Heart right ventricle (tissue), 16 donors: ENCODE results near the gene QPCT. TPM values are rescaled to one million over a fixed set of nuclear protein-coding genes. Genes with fewer than 3 reads are reported as not detected.

Experiments
- ATAC-seq, 8 donors: fragments of 200-7000 bp; cut with Tn5 transposase; one replicate each; pipeline ENCODE4 v1.9.1; 2020; ENCODE audit warnings: mild to moderate bottlenecking in 8 of 8, moderate library complexity in 8 of 8, moderate number of reproducible peaks in 1 of 8
- DNase-seq, 2 donors: peaks; one replicate each; pipeline ENCODE4 v3.0.0-alpha.2; 2020
- H3K27ac ChIP-seq, 10 donors: fragments of 200-600 bp; sonication (generic) in 2 of 10; one replicate each; pipeline versions ENCODE4 v1.5.0 to v1.8.0; 2020 to 2022; ENCODE audit warnings: mild to moderate bottlenecking in 3 of 10
- H3K27me3 ChIP-seq, 7 donors: fragments of 200-600 bp; one replicate each; pipeline ENCODE4 v1.8.0; 2021 to 2022; ENCODE audit warnings: mild to moderate bottlenecking in 2 of 7
- H3K36me3 ChIP-seq, 9 donors: fragments of 200-600 bp; sonication (generic) in 1 of 9; one replicate each; pipeline versions ENCODE4 v1.5.0 to v1.8.0; 2020 to 2022; ENCODE audit warnings: mild to moderate bottlenecking in 2 of 9
- H3K4me1 ChIP-seq, 9 donors: fragments of 200-600 bp; sonication (generic) in 1 of 9; one replicate each; pipeline versions ENCODE4 v1.5.0 to v1.8.0; 2020 to 2022; ENCODE audit warnings: mild to moderate bottlenecking in 4 of 9
- H3K4me3 ChIP-seq, 10 donors: fragments of 200-600 bp; sonication (generic) in 2 of 10; one replicate each; pipeline versions ENCODE4 v1.5.0 to v1.8.0; 2020 to 2022; ENCODE audit warnings: mild to moderate bottlenecking in 7 of 10, moderate library complexity in 2 of 10
- H3K9me3 ChIP-seq, 11 donors: fragments of 200-600 bp in 10 of 11; sonication (generic) in 2 of 11; one replicate each; pipeline versions ENCODE4 v1.5.0 to v1.8.0; 2013 to 2022; ENCODE audit warnings: mild to moderate bottlenecking in 2 of 11, control low read depth in 1 of 11, moderate library complexity in 1 of 11
- CTCF ChIP-seq, 9 donors: fragments of 200-600 bp; sonication (generic) in 2 of 9; IDR thresholded peaks; one replicate each; pipeline versions ENCODE4 v1.5.0 to v1.8.0; 2021 to 2022; ENCODE audit warnings: antibody characterized with exemption in 9 of 9, mild to moderate bottlenecking in 5 of 9, moderate library complexity in 1 of 9
- WGBS, 2 donors: extraction: QIAGEN DNeasy Blood & Tissue Kit; methylation state at CpG; one replicate each; pipeline ENCODE4 v1.1.7; 2013; ENCODE audit warnings: inconsistent platforms in 1 of 2; 5-methylcytosine and 5-hydroxymethylcytosine counted together
- intact Hi-C, 10 donors: fragments of 100-400 bp; cut with DNase I; formaldehyde crosslinking; loops; one replicate each; pipeline versions ENCODE4 v1.11.1 to v1.14.2; 2022
- polyA plus RNA-seq, 2 donors: library from polyadenylated mRNA; stranded (reverse); fragments of 200-250 nt; gene quantifications; one replicate each; pipeline ENCODE4 v1.2.3, GENCODE V29; 2013
- total RNA-seq, 10 donors: library from RNA; stranded (reverse); fragmentation: NEBNext Ultra II Directional in 3 of 10; extraction: Animal tissue kit (Norgen Biotek cat#: 25700) in 3 of 10; gene quantifications; one replicate each; pipeline versions ENCODE4 v1.2.1 to v1.2.4, GENCODE V29; 2021 to 2023
- donor health status: Arrhythmogenic right ventricular cardiomyopathy.
- donor health status: ischemic (EF 13 %, LVEDD 7.1; RV severe dilation, severe dysfunction).
- donor health status: healthy with polysubstance abuse.
- donor health status: DM: no; HTN: yes; CAD: no.
- donor health status: DM: no; HTN: no; CAD: no.
- donor health status: ischemic (EF 25% LVEDD 6.9; RV normal size, moderate dysfunction).
- donor health status: ischemic (EF 25% LVEDD 5.7; RV mildly dilated, moderate dysfunction).
- donor health status: healthy.
- donor health status: DM: yes; HTN: yes; CAD: no.
- donor health status: Ischemic cardiomyopathy.
- donor health status: ischemic (EF 35%, LVEDD 5.7; RV mildly dilated, moderate dysfunction).
- donor health status: nonischemic (EF 11% LVEDD 7.7; RV severe dilation, severe dysfunction).
- donor health status: DM: yes; HTN: yes; CAD: no.
- donor health status: PGD.
- donor health status: ischemic (EF 29% LVEDD 5.4; RV normal size, mild dysfunction).
- donor health status: nonischemic (EF 23%, LVEDD 6.1; RV moderate dilation, normal function).

Gene QPCT
- total and polyA plus RNA-seq, 12 donors: 0.54 to 8.1 (median 2.4) TPM

- no peak overlapping the region for H3K27ac ChIP-seq
- DNase-seq (no peak), ATAC-seq (no peak)
- no peaks in the 10 kb centered on the region for H3K27me3 ChIP-seq
- peaks cover 0 to 25% (median 7%) of the 10 kb centered on the region in 9 donors for H3K4me1 ChIP-seq
- 74 to 77% methylated on average over 9 of the region's 9 CpGs for WGBS, 2 donors
- no peaks in the 10 kb centered on the region for H3K36me3 ChIP-seq
- no peaks in the 10 kb centered on the region for H3K9me3 ChIP-seq
- H3K4me3 ChIP-seq: no peak overlapping the region
- intact Hi-C loops: loop anchor here in 9 of 10 donors (5.0 to 10.0 kb wide), 7 partner anchors 437 to 882 kb away; no protein-coding TSS in a partner anchor
- no peak for TF ChIP-seq CTCF (IDR thresholded peaks at IDR 0.05)
Observed at GRCh38 chr2:37394796-37395555, 50.5 kb downstream of the QPCT start.

DNA sequence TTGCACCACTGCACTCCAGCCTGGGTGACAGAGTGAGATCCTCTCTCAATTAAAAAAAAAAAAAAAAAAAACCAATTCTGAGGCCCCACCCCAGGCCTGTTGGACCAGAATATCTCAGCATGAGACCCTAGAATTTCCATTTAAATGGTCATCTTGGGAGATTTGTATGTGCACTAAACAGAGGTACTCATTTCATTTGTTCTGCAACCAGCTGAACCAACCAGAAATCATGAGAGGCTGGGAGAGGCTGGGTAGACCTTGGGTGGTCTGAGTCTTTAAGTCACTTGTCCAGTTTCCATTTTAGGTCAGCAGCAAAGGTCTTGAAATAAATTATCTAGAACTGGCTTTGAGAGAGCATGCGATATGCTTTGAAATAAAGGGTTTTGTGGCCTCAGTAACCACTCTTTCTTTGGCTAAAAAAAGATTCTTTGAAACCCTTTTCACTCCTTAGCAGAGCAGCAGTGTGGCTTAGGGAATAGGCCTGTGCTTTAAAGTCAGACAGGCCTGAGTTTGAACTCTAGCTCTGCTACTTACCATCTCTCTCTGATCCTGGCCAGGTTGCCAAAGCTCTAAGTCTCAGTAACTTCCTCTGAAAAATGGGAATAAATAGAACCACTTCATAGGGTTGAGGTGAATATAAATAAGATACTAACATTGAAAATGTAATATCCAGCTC is 52.6 kb downstream of the QPCT start:
- no peaks in the 10 kb centered on the region for H3K9me3 ChIP-seq
- intact Hi-C loops: loop anchor here in 9 of 10 donors (1.0 to 10.0 kb wide), 11 partner anchors 431 to 880 kb away; no protein-coding TSS in a partner anchor
- WGBS, 2 donors: 88 to 98% methylated on average over 1 of the region's 1 CpG
- no peak for DNase-seq
- H3K36me3 ChIP-seq: no peaks in the 10 kb centered on the region
- ATAC-seq: no peak
- H3K4me1 ChIP-seq: peaks cover 0 to 6% (median 0%) of the 10 kb centered on the region in 9 donors
- H3K27ac ChIP-seq: no peak overlapping the region
- H3K27me3 ChIP-seq: no peaks in the 10 kb centered on the region
- no peak for TF ChIP-seq CTCF (IDR thresholded peaks at IDR 0.05)
- no peak overlapping the region for H3K4me3 ChIP-seq

DNA sequence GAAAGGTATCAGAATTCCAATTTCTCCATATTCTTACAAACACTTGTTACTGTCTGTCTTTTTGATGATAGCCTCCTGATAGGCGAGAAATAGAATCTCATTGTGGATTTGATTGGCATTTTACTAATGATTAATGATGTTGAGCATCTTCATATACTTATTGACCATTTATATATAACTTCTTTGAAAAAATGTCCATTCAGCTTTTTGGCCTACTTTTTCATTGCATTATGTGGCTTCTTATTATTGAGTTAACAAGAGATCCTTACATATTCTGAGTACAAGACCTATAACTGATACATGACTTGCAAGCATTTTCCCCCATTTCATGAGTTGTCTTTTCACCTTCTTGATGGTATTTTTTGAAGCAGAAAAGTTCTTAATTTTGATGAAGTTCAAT is 54.6 kb downstream of the QPCT start:
- Histone ChIP-seq H3K36me3 (no peaks in the 10 kb centered on the region), H3K27ac (no peak overlapping the region), H3K27me3 (no peaks in the 10 kb centered on the region), H3K9me3 (peaks cover 0 to 5% (median 0%) of the 10 kb centered on the region in 11 donors), H3K4me1 (peaks cover 0 to 6% (median 0%) of the 10 kb centered on the region in 9 donors), H3K4me3 (no peak overlapping the region)
- intact Hi-C loops: loop anchor here in 8 of 10 donors (5.0 to 10.0 kb wide), 7 partner anchors 433 to 878 kb away; no protein-coding TSS in a partner anchor
- ATAC-seq (no peak), DNase-seq (no peak)
- WGBS, 2 donors: 97 to 100% methylated on average over 1 of the region's 1 CpG
- no peak for TF ChIP-seq CTCF (IDR thresholded peaks at IDR 0.05)

- intact Hi-C loops: no loop called here
- Histone ChIP-seq H3K4me3 (no peak overlapping the region), H3K4me1 (peaks cover 0 to 6% (median 0%) of the 10 kb centered on the region in 9 donors), H3K27ac (no peak overlapping the region), H3K27me3 (no peaks in the 10 kb centered on the region), H3K36me3 (no peaks in the 10 kb centered on the region), H3K9me3 (peaks cover 0 to 7% (median 0%) of the 10 kb centered on the region in 11 donors)
- ATAC-seq (no peak), DNase-seq (no peak)
- TF ChIP-seq CTCF (IDR thresholded peaks at IDR 0.05): no peak
- WGBS, 2 donors: 98% methylated on average over 4 of the region's 4 CpGs
Observed at GRCh38 chr2:37400041-37400440, 55.6 kb downstream of the QPCT start.
